AG09309 (cell line): ENCODE measurements around the gene POU2F2.
"Not testable (repeated sequence)": the region's sequence is repeated elsewhere in the genome, so short reads cannot be mapped to it uniquely, and the experiment has no call there.

Experiments
- DNase-seq: peaks from one replicate; pipeline ENCODE4 v3.0.0-alpha.2; 2010; ENCODE audit warnings: low read depth
- H3K4me3 ChIP-seq: 2 replicates; pipeline ENCODE4 v1.5.1; 2011; ENCODE audit warnings: mild to moderate bottlenecking, low read depth, low read length, moderate library complexity; ENCODE audit not compliant: control insufficient read depth
- CTCF ChIP-seq: IDR thresholded peaks from 2 replicates; pipeline ENCODE4 v1.5.1; 2011; ENCODE audit warnings: mild to moderate bottlenecking, low read depth, low read length, inconsistent platforms; ENCODE audit not compliant: insufficient read depth, control insufficient read depth; ENCODE audit errors: missing control alignments

POU2F2 gene

GRCh38 chr19:42048992-42049391 is 83.3 kb downstream of the POU2F2 start:
- no peak for DNase-seq

GRCh38 chr19:42045575-42045974 is 86.7 kb downstream of the POU2F2 start:
- no peak for DNase-seq
- no peak overlapping the region for H3K4me3 ChIP-seq
- no peak for TF ChIP-seq CTCF

More at GRCh38 chr19:42048992-42049391, 83.3 kb downstream of the POU2F2 start:
- H3K4me3 ChIP-seq = no peak overlapping the region
- TF ChIP-seq CTCF = no peak

GRCh38 chr19:42042455-42043170 is 89.6 kb downstream of the POU2F2 start:
- DNase-seq = no peak
- no peak for TF ChIP-seq CTCF
- no peak overlapping the region for H3K4me3 ChIP-seq

GRCh38 chr19:42040491-42040890 is 91.8 kb downstream of the POU2F2 start:
- not testable (repeated sequence) for DNase-seq, H3K4me3 ChIP-seq

GRCh38 chr19:42040031-42040430 is 92.2 kb downstream of the POU2F2 start:
- no peak for TF ChIP-seq CTCF

GRCh38 chr19:42038666-42039065 is 93.6 kb downstream of the POU2F2 start:
- no peak for DNase-seq
- TF ChIP-seq CTCF = no peak
- H3K4me3 ChIP-seq = no peak overlapping the region

More at GRCh38 chr19:42040031-42040430, 92.2 kb downstream of the POU2F2 start:
- DNase-seq = no peak
- no peak overlapping the region for H3K4me3 ChIP-seq

GRCh38 chr19:42037649-42038048 is 94.6 kb downstream of the POU2F2 start:
- DNase-seq = no peak
- no peak overlapping the region for H3K4me3 ChIP-seq
- TF ChIP-seq CTCF = no peak
